ENCODE results near the gene RUVBL1. TPM values are rescaled to one million over a fixed set of nuclear protein-coding genes. Genes with fewer than 3 reads are reported as not detected.

RUVBL1 gene
- total and polyA plus RNA-seq, 10 of the 15 experiments (the other 5 are each of a cell fraction or from before 2014, with no cell fraction given), result 15.2 to 142 (median 84.2) TPM

GRCh38 chr3:128083980-128084674 lies 39.5 kb downstream of the RUVBL1 start (continued):
- no peak for TF ChIP-seq ZBTB4 (CRISPR knock-in tag; IDR thresholded peaks at IDR 0.05)
- no peak for TF ChIP-seq BCL11A (IDR thresholded peaks at IDR 0.05; ENCODE audit: low read depth, low read length)
- no peak for TF ChIP-seq CHD1 (IDR thresholded peaks at IDR 0.05; ENCODE audit: low read depth, low read length)
- TF ChIP-seq KDM1A (IDR thresholded peaks at IDR 0.05; ENCODE audit: borderline replicate concordance), result no peak

- H3K27me3 ChIP-seq (replicated peaks in 1 of 2; ENCODE audit: control insufficient read depth in 2 of 2, insufficient read depth in 2 of 2, low read length in 1 of 2), result no peaks in the 10 kb centered on the region
- no peaks in the 10 kb centered on the region for H3K9me3 ChIP-seq (replicated peaks; ENCODE audit: control insufficient read depth, insufficient read depth, low read length)
- ATAC-seq, result no peak
- ChIA-PET CTCF (interaction anchor here (0.9 to 1.8 kb wide), 3 partner anchors 8 to 40 kb away, joined by 3 to 7 read pairs (median 4); partner anchors contain the start of gene RUVBL1), SMC1A (ENCODE audit: uncharacterized antibody, unreplicated experiment) (interaction anchor here (0.6 to 0.9 kb wide), 2 partner anchors 13 to 804 kb away, joined by 3 read pairs; no protein-coding TSS in a partner anchor), POLR2A (no interaction called here), RAD21 (ENCODE audit: unreplicated experiment) (interaction anchor here (1.1 kb wide), 1 partner anchor 12 kb away, joined by 3 read pairs; no protein-coding TSS in a partner anchor)
- 84% methylated on average over 10 of the region's 10 CpGs for WGBS (ENCODE audit: insufficient coverage, insufficient replicate concordance, low lambda C conversion rate, missing lambda C conversion rate)
- peaks cover 6 to 26% of the 10 kb centered on the region in 2 experiments; a peak in 3 of 4 replicates for H3K36me3 ChIP-seq (ENCODE audit: control insufficient read depth in 2 of 2, insufficient read depth in 2 of 2, low read length in 1 of 2)
- intact Hi-C loops (cut with micrococcal nuclease; ENCODE audit: unreplicated experiment) (no loop called here), in situ Hi-C loops (cut with MboI) (loop anchor here (25.0 kb wide), 1 partner anchor 529 kb away; no protein-coding TSS in a partner anchor)
- H3K4me2 ChIP-seq (ENCODE audit: control insufficient read depth, insufficient read depth), result no peak overlapping the region
- no peaks in the 10 kb centered on the region for H4K20me1 ChIP-seq (ENCODE audit: control insufficient read depth, insufficient read depth)
- no peak for DNase-seq (ENCODE audit: low read depth, low spot score)
- H3K4me1 ChIP-seq (ENCODE audit: control insufficient read depth, insufficient read depth, low read length), result no peaks in the 10 kb centered on the region
- BruUV-seq (replicated peaks), result no TSS peak
- H3K79me2 ChIP-seq (ENCODE audit: control insufficient read depth, insufficient read depth, low read length), result no peaks in the 10 kb centered on the region
- no peak overlapping the region for H3K9ac ChIP-seq (ENCODE audit: control insufficient read depth, insufficient read depth, low read length)
- FAIRE-seq, result no peak
- H2AFZ ChIP-seq (ENCODE audit: control insufficient read depth, low read depth, low read length), result no peak overlapping the region
- H3K27ac ChIP-seq (ENCODE audit: control insufficient read depth, insufficient read depth), result no peak overlapping the region
- H3K4me3 ChIP-seq, result no peak overlapping the region
- TF ChIP-seq TCF7 (IDR thresholded peaks at IDR 0.05; ENCODE audit: borderline replicate concordance) (no peak), PRDM15 (CRISPR knock-in tag; IDR thresholded peaks at IDR 0.05) (no peak), SUZ12 (IDR thresholded peaks at IDR 0.05; ENCODE audit: unreplicated experiment) (no peak), SKIL (IDR thresholded peaks at IDR 0.05; ENCODE audit: low read depth, poor library complexity, severe bottlenecking) (no peak), HDGF (IDR thresholded peaks at IDR 0.05) (no peak), ZNF217 (IDR thresholded peaks at IDR 0.05) (no peak), SPI1 (IDR thresholded peaks at IDR 0.05; ENCODE audit: borderline replicate concordance, insufficient read depth, low read depth, low read length) (no peak), CBFB (IDR thresholded peaks at IDR 0.05; ENCODE audit: low read depth) (no peak), DPF2 (IDR thresholded peaks at IDR 0.05) (no peak), ZNF384 (IDR thresholded peaks at IDR 0.05; ENCODE audit: borderline replicate concordance, low read depth, low read length) (no peak)
Measured at GRCh38 chr3:128083396-128083795, 40.2 kb downstream of the RUVBL1 start.
